Prostate gland (tissue), 2 donors: ENCODE data around the gene SCN1A.

Experiments used
- CTCF ChIP-seq, 4 experiments: fragments of 200-600 bp in 2 of 4; fragments of 450-650 bp in 2 of 4; sonication (generic) in 2 of 4; IDR thresholded peaks; 1 replicate in 3 of 4; 2 replicates in 1 of 4; pipeline ENCODE4 v1.5.1; 2016 to 2019; ENCODE audit warnings: antibody characterized with exemption in 4 of 4, mild to moderate bottlenecking in 2 of 4, moderate library complexity in 2 of 4
- POLR2A ChIP-seq: fragments of 450-650 bp; IDR thresholded peaks from one replicate; pipeline ENCODE4 v1.6.1; 2016; ENCODE audit warnings: antibody characterized with exemption, mild to moderate bottlenecking
- POLR2AphosphoS5 ChIP-seq: sonication (generic); formaldehyde crosslinking; IDR thresholded peaks from one replicate; pipeline ENCODE4 v1.6.1; 2017; ENCODE audit warnings: antibody characterized with exemption

GRCh38 chr2:166084301-166084700 lies 43.5 kb downstream of the SCN1A start:
- TF ChIP-seq CTCF (IDR thresholded peaks at IDR 0.05) (no peak), POLR2A (no peak), POLR2AphosphoS5 (no peak)
